NCI-H128 (cell line): ENCODE results near the gene CELF4.

Source experiments
- DNase-seq: peaks from one replicate; lab custom pipeline; 2025; ENCODE audit not compliant: unreplicated experiment; lab: John Stamatoyannopoulos, UW

Gene CELF4

DNA sequence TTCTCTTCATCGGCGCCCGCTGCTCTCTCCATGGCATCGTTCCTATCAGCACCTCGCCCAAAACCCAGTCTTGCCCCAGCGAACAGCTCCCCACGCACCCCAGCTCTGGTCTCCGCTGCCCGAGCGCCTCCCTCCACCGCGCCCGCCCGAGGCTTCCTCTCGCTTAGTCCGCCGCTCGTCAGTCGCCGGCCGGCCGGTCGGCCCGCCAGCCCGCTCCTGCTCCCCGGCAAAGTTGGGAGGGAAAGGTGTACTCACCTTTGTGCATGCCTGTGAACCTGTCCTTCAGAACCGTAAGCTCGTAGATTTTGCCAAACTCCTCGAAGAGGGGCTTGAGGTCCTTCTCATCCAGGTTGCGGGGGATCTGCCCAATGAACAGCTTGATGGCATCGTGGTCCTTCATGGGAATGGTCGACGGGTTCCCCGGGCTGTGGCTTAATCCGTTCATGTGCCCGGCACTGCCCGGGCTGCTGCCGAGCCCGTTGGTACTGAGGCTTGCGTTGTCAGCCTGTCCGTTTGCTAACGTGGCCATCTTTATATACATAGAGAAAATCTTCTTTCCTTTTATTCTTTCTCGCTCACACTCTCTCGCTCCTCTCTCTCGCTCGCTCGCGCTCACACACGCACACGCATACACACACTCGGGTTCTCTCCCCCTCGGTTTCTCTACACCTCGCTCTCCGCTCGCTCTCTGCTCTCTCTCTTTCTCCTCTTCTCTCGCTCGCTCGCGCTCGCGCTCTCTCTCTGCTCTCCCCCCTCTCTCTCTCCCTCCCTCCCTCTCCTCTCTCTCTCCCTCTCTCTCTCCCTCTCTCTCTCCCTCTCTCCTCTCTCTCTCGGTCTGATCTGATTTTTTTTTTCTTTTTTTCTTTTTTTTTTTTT is at the start of gene CELF4:
Gene CELF4, minus strand, starts transcription at position 698 of the 876 bp plus-strand sequence.
- DNase-seq, result peak; percentile 68

DNA sequence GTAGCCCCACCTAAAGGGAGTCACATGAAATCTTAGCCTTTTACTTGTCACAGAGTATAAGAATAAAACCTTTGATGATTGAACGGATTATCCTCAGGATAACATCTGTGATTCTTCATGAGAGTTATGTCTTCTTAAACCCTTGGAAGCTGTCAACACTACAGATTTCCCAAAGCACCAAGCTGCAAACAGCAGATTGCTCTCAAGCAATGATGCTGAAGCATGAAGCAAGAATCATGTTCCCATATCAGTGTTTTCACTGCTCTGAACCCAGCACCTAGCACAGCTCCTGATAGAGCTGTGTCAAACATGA is 47.6 kb upstream of the CELF4 start:
- no peak for DNase-seq

DNA sequence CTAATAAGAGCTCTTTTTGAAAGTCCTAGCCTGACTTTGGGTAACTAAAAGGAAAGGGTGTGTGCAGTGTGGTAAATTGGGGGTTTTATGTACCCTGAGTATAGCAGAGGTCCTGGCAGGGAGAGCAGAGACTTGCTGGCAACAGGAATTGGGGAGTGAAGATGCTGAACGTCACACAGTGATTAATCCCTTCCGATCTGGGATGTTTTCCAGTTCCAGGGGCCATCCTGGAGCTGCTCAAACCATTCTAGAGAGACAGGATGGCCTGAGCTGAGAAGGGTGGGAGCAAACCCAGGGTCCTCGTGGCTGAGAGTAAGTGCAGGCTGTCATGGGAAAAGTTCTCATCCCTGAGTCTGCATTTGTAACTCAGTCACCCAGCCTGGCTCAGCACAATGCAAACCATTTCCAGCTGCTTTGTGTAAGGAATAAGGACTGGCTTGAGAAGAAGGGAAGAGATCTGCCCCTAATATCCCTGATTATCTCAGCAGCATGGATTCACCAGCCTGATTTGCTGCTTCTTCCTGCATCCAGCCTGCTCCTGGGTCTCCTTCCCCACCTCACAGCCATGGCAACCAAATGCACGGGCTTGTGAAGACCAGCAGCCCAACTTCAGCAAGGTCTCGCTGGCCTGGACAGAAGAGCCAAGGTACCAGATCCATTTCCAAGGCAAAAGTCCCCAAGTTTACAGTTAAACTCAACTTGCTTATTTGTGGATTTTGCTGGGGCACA is 47.1 kb upstream of the CELF4 start:
- DNase-seq, result no peak

DNA sequence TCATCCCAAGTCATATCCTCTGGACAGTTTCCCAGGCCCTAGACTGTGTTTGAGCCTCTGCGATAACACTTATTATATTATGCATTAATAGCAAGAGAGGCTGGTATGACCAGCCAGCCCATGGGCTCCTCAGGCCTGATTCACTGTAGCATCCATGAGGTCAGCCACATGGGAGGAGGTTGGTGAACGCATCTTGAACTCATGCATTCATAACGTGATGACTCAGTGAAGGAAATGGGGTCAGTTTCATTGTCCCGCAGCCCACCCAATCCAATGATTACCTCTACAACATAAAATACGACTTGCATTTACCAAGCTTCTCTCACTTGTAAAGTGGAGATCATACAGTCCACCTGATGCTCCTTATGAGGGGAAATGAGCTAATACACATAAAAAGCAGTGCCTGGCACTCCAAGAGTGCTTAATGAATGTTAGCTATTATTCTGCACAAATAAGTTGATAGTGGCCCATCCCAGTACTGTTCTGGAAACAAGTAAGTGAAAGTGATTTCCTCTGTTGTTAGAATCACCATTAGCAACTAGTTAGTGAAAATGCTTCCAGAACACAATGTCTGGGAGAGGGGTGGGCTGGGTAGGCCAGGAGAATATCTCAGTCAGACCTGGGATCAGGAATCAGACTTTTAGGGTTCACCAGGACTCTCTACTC is 46.1 kb upstream of the CELF4 start:
- DNase-seq, result no peak

DNA sequence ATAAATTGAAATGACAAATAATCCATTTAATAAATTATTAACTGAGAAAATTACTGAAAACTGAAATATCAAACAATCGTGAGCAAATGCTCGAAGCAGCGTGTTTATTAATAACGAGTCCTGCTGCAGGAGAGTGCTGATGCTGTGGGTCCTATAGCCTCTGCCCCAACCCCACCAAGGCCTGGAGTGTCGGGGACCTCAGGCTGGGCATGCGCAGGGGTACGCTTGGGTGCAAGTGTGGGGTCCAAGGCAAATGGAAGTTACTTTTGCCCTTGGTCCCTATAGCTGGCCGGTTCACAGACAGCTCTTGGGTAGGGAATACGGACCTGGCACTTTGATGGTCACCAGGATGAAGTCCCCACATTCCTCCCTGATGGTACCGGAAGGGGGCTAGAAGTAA is 43.3 kb upstream of the CELF4 start:
- DNase-seq, result no peak

DNA sequence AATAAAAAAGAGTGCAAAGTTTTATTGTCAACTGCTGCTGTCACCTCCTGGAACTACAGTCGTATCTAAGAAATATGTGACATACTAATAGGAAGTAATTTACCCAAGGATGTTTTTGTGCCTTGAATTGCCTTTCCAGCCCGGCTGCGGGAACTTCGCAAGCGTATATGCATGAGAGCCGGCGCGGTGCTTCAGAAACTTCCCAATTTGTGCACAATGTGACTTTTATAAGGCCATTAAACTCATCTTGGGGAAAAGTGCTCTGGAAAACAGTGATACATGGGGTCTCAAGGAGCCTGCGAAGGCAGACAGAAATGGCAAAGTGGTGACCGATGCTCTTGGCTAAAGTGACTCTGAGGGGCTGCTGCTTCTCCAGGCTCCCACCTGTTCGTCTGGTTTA is 41.7 kb upstream of the CELF4 start:
- DNase-seq, result no peak

DNA sequence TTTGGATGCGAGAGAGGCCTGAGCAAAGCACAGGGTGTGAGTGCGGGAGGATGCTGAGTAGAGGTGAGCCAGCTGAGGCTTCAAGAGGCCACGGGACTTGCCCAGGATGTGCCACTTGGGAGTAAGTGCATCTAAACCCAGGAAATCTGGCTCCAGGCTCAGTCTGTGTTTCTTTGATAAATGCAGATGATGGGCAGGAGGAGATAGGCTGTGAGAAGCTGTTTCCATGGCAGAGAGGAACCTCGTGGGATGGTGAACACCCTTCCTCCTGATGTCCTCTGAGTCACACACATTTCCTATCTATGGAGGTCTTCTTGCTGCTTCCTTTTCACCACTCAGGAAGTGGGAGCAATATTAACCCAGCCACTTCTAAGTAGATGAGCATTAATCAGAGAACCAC is 38.4 kb upstream of the CELF4 start:
- no peak for DNase-seq

DNA sequence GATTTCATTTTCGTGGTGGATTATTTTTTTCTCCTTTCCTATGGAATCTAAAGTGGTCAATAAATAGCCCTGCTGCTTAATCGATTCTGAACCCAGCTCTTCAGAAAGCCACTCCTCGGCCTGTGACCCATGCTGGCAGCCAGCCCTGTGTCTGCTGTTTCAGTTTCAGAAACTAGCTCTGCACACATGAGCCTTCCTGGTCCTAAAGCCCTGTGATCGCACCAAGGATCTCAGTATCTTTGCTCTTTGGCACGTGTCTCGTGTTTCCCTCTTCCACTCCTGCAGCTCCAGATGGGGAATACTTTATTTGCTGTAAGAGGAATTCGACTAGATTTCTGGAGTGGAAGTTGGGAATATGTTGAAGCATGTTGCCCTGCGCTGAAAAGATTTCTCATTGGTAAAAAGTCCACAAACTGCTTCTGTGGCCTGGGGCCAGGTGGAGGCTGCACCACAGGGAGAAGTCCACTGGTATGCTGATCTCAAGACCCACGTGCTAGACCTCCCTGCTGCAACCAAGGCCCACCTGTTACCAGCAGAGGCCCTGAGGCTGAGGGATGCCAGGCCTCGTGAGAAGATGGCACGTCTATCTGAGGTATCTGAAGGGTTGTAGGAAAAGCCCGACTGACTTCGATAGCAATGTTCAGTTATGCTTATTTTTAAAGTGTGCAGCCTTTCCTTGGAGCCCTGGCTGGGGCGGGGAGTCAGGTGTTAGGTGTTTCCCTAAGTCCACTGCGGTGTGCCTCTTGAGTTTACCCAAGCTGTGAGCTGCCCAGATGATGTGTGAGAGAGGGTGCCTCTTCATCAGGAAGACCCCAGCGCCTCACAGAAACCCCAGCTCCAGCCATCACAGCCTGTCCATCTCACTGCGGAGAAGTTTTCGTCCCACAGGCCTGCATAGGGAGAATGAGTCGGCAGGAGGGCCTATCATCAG is 33.6 kb upstream of the CELF4 start:
- no peak for DNase-seq

DNA sequence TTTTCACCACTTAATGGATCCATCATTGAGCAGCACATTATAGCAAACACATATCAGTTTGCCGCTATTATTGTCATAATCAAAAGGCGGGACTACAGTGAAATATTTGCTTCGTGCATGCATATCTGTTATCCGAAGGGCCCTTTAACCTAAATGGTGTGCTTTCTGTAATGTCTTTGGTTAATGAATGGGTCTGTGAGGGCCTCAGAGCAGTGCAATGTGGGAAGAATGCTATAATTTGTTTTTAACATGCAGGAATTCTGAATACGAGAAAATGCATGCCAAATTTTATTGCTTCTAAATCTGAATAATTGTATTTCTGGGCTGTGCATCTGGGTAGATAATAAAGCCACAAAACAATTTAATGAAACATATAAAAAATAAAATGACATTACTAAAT is 32.8 kb upstream of the CELF4 start:
- DNase-seq, result no peak

DNA sequence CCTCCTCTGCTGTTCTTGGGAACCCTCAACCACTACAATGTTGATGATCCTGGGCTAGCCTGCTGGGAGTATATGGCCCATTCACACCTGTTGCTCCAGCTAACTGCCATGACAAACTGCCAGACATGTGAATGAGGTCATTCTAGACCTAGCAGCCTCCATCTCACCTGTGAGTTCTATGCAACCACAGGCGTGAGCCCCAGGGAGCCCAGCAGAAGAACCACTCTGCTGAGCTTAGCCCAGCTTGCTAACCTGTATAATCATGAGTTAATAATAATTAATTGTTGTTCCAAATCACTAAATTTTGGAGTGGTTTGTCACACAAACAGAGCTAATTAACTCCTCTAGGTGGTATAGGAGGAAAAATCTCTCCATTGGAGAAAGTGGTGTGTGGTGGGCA is 24.7 kb upstream of the CELF4 start:
- no peak for DNase-seq

DNA sequence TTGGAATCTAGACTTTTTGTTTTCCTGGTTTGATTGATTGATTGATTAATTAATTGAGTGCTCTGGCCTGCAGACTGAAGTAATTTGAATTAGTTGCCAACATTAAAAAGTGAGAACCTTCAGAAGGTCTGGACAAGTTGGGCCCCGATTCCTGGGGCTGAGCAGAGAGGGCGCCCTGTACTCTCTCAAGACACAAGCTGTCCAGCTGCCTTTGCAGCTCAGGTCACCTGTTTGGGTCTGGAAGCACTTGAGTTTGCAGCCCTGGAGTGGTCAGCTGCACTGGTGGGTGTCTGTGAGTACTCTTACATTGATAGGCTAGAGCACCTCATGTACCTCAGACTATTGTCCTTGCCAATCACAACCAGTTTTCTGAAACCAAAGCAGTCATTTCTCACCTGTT is 22.7 kb upstream of the CELF4 start:
- DNase-seq, result no peak

DNA sequence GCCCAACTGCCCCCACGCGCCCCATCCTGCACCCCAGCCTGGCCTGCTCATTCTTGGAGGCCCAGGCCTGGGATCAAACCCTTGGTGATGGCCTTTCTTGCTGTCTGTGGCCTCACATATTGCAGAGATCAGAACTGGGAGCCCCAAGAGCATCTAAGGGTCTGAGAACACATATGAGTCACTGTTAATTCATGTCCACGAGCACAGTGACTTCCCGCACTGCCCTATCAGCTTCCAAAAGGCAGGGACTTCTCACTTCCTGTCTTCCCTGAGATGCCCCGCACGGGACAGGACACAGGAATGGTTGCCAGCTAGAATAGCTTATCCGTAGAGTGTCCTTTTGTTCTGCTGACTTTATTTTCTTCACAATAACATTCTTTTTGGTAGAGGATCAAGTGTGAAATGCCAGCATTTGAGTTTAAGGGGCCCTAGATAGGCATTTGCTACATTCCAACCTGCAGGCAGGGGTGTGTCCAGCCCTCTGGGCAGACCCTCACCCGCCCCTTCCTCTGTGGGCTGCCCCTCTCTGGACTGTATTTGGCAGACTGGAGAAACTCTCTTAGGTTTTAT is 21.1 kb upstream of the CELF4 start:
- DNase-seq, result no peak

DNA sequence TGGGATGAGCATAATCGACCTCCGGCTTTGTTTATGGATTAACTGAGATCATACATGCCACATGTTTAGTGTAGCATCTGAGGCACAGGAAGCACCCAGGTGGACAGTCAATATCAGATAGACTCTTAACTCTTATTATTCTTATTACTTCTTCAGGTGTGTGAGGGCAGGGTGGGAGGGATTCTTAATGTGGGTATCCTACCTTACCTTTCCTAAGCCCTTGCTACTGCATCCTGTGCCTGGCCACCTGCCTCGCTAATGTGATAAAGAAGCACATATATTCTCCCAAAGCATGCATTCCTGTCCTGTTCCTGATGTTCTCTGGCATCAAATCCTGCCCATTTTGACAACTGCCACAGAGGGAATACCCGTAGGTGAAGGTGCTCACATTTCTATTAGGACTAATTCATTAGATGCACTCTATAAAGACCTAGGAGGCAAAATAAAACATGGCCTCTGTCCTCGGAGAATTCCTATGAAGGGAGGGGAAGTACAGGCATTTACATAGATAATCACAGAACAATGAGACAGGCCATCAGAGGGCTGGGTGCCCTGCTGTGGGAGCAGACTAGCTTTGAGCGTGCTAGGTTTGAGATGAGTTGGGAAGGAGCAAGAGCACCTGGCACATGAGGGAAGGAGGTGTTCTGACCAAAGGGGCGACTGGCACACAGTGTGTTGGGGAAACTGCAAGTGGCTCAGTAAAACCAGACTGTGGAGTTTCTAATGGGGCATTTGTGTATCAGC is 19.5 kb upstream of the CELF4 start:
- no peak for DNase-seq

DNA sequence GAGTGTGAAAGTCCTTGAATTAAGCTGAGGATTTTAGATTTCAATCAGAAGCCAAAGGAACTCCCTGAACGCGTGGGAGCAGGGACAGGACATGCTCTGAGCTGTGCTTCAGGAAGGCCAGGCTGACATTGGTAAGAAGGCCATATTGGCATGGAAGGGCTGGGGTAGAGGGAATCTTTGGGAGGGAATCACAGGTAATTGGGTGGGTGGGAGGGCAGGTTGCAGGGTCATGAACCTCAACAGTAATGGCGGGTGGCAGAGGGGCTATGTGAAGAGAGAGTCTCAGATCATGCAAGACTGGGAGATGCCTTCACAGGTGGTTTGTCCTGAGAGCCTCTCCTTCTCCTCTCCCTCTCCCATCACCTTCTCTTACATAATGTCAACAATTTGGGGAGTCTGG is 18.6 kb upstream of the CELF4 start:
- no peak for DNase-seq

DNA sequence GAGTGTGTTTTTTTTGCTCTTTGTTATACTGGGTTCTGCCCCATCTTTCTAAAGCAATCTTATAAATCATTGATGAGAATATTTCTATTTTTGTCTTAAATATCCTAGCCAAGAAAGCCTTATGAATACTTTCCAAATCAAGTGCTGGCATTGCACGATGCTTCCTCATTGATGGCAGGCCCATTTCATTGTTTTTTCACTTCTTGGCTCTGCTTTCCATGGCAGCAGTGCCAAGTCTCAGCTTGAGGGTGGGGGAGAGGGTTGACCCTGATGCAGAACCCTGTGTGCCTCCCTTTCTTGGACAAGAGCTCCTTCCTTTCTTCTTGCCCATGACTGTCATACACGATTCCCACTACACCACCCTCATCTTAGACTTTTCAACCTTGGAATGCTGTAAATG is 16.7 kb upstream of the CELF4 start:
- no peak for DNase-seq

DNA sequence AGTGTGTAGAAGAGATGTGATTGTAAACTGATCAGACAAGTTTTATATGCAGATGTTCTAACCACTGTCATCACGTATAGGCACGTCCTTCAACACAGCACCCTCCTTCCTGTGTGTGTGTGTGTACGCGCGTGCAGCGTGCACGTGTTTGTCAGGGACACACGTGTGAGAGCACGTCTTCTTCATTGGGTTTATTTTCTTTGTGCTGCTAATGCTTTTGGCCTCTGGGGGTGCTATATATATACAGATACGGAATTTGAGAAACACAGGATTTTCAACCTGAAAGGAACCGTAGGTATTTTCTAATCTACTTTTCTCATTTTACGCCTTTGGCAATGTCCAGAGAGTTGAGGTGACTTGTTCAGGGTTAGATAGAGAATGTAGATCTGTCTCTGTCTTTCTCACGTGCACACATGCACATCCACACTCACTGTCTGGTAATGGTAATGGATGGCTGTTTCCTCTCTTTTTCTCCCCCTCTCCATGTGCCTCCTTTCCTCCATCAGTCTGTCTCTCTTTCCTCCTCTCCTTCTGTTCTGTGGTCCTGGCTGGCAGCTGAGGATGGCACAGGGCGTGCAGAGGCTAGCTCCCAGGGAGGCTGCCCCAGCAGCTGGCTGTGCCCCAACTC is 13.4 kb upstream of the CELF4 start:
- no peak for DNase-seq

DNA sequence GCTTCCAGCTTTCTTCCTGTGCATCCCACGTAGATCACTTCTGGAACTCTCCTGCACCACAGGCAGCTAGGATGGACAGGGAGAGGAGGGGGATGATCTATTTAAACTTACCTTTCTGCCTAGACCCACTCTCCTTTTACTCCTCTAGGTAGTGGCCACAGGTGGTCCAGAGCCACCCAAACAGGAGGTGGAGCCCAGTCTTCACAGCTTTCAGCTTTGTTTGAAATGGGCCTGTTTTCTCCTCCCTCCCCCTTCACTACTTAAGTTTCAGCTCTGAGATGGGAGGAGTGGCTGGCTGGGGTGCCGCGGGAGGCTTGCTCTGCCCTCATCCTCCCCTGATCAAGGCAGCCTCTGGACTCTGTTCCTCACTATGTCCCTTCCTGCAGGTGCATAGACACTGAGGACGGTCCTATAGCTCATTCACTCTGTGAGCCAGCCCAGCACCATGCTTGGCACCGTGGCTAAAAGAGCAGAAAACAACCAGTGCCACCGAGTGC is 12.6 kb upstream of the CELF4 start:
- DNase-seq, result no peak

DNA sequence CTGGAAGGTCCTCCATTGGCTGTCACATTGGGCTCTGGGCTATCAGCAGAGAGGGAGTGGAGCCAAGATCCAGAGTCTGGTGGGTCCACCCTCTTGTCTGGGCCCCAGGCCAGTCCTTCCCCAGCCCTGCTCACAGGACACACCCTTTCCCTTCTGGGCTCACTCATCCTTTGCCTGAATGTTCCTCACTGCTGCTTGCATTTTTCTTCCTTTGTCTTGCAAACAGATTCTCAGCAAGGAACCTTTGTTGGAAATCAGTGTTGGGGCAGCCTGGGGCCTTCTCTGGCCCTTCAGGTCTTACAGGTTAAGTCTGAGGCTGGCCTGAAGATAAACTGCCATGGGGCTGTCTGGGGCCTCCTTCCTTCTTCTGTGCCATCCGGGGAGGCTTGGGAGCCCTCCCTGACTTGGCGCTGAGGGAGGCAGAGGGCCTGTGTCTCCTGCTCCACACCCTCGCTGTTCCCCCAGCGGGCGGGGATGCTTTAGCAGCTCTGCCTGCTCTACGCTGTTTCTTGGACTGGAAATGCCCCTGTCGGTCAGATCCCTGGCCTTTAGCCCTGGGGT is 11.5 kb upstream of the CELF4 start:
- DNase-seq, result no peak

DNA sequence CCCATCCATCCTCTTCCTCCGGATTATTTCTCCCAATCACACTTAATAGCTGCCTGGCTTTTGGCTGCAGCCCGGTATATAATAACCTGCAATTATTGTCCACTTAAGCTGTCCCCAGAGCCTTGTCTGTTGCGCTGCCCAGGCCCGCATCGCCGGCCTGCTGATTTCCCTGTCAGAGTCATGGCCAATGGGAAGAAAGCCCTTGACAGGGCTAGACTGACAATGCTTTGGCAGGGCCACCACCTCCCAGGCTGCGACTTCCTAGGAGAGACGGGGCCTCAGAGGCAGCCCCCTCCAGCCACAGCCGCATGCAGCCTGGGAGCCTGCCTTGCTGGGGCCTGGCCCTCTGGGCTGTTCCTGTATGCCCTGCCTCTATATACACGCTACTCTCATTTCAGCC is 10.0 kb upstream of the CELF4 start:
- no peak for DNase-seq
